Nephron (organoid): ENCODE measurements around the gene DENND6B.
A peak's percentile ranks its signal among the peaks of the same experiment; 100 is the strongest.

ENCODE experiments used
- H3K27ac Mint-ChIP-seq, 3 experiments: 2 replicates each; pipeline ENCODE4 v1.8.0; 2020; ENCODE audit warnings: mixed read lengths in 3 of 3, mild to moderate bottlenecking in 2 of 3, moderate library complexity in 1 of 3
- H3K27me3 Mint-ChIP-seq: 2 replicates; pipeline ENCODE4 v1.8.0; 2021; ENCODE audit warnings: low read depth, mild to moderate bottlenecking, moderate library complexity, mixed read lengths
- H3K36me3 Mint-ChIP-seq: 2 replicates; pipeline ENCODE4 v1.8.0; 2020; ENCODE audit warnings: low read depth, mixed read lengths
- H3K4me1 Mint-ChIP-seq: 2 replicates; pipeline ENCODE4 v1.8.0; 2020; ENCODE audit warnings: mixed read lengths
- H3K4me3 Mint-ChIP-seq, 3 experiments: 2 replicates each; pipeline ENCODE4 v1.8.0; 2020; ENCODE audit warnings: mild to moderate bottlenecking in 3 of 3, mixed read lengths in 3 of 3, moderate library complexity in 2 of 3
- H3K9me3 Mint-ChIP-seq: 2 replicates; pipeline ENCODE4 v1.8.0; 2020; ENCODE audit warnings: mixed read lengths
- TF ChIP-seq, protein P1 (sequence below), 3 experiments: fragments of 200-600 bp; sonication (generic); IDR thresholded peaks; one replicate each; pipeline ENCODE4 v1.5.0; 2021; ENCODE audit warnings: antibody characterized with exemption in 3 of 3; ENCODE audit not compliant: unreplicated experiment in 3 of 3

DENND6B gene

GRCh38 chr22:50317178-50317577 lies 9.6 kb downstream of the DENND6B start:
- Mint-ChIP-seq H3K27ac (no peak overlapping the region), H3K9me3 (no peaks in the 10 kb centered on the region), H3K4me1 (no peaks in the 10 kb centered on the region)

DNA sequence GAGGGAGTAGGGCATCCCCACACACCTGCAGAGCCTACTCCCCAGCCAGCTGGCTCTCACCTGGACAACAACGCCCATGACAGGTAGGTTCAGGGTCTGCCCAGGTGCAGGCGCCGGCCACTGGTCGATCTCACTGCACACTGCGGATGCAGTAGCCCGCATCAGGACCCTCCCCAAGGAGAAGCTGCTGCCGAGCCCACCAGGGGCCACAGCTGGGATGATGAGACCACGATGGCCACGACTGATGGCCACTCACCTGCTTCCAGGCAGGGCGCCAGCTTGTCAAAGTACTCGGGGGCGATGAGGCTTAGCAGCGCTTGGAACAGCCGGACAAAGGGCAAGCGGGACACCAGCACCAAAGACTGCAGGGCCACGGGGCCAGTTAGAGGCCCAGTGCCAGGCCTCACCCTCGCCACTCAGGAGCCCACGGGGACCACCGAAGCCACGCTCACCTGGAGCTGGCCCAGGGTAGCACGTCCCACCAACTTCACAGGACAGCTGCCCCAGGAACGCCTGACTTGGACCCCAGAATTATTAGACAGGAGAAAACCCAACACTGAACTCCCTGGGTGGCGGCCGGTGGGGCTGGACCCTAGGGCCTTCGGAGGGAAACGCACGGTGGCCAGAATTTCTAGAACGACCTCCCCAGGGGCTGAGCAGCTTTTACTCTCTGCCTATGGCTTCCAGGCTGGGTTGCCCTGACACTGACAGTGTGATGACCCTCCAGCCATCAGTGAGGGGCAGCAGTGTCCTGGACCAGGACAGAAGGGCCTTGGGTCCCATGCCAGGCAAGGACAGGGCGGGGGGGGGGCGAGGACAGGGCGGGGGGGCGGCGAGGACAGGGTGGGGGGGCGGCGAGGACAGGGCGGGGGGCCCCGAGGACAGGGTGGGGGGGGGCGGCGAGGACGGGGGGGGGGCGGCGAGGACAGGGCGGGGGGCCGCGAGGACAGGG lies 10.4 kb downstream of the DENND6B start:
- Mint-ChIP-seq H3K4me1 (no peaks in the 10 kb centered on the region), H3K9me3 (no peaks in the 10 kb centered on the region), H3K4me3 (no peak overlapping the region), H3K27me3 (peaks cover 6% of the 10 kb centered on the region), H3K27ac (no peak overlapping the region), H3K36me3 (no peaks in the 10 kb centered on the region)
- TF ChIP-seq, protein P1, sequence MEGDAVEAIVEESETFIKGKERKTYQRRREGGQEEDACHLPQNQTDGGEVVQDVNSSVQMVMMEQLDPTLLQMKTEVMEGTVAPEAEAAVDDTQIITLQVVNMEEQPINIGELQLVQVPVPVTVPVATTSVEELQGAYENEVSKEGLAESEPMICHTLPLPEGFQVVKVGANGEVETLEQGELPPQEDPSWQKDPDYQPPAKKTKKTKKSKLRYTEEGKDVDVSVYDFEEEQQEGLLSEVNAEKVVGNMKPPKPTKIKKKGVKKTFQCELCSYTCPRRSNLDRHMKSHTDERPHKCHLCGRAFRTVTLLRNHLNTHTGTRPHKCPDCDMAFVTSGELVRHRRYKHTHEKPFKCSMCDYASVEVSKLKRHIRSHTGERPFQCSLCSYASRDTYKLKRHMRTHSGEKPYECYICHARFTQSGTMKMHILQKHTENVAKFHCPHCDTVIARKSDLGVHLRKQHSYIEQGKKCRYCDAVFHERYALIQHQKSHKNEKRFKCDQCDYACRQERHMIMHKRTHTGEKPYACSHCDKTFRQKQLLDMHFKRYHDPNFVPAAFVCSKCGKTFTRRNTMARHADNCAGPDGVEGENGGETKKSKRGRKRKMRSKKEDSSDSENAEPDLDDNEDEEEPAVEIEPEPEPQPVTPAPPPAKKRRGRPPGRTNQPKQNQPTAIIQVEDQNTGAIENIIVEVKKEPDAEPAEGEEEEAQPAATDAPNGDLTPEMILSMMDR (IDR thresholded peaks at IDR 0.05; ENCODE audit: unreplicated experiment in 3 of 3), result no peak

More at GRCh38 chr22:50317178-50317577, 9.6 kb downstream of the DENND6B start:
- Mint-ChIP-seq H3K36me3 (no peaks in the 10 kb centered on the region), H3K4me3 (no peak overlapping the region), H3K27me3 (peaks cover 6% of the 10 kb centered on the region)
- TF ChIP-seq, protein P1 (IDR thresholded peaks at IDR 0.05; ENCODE audit: unreplicated experiment in 3 of 3), result no peak

GRCh38 chr22:50315289-50316113 lies 11.3 kb downstream of the DENND6B start:
- no peaks in the 10 kb centered on the region for H3K4me1 Mint-ChIP-seq
- no peak overlapping the region for H3K4me3 Mint-ChIP-seq
- peak overlapping the region in 2 of 3 experiments; percentile 16 to 34 for H3K27ac Mint-ChIP-seq
- TF ChIP-seq, protein P1 (IDR thresholded peaks at IDR 0.05; ENCODE audit: unreplicated experiment in 3 of 3), result no peak
- H3K9me3 Mint-ChIP-seq, result no peaks in the 10 kb centered on the region
- no peaks in the 10 kb centered on the region for H3K36me3 Mint-ChIP-seq
- H3K27me3 Mint-ChIP-seq, result peaks cover 6% of the 10 kb centered on the region

DNA sequence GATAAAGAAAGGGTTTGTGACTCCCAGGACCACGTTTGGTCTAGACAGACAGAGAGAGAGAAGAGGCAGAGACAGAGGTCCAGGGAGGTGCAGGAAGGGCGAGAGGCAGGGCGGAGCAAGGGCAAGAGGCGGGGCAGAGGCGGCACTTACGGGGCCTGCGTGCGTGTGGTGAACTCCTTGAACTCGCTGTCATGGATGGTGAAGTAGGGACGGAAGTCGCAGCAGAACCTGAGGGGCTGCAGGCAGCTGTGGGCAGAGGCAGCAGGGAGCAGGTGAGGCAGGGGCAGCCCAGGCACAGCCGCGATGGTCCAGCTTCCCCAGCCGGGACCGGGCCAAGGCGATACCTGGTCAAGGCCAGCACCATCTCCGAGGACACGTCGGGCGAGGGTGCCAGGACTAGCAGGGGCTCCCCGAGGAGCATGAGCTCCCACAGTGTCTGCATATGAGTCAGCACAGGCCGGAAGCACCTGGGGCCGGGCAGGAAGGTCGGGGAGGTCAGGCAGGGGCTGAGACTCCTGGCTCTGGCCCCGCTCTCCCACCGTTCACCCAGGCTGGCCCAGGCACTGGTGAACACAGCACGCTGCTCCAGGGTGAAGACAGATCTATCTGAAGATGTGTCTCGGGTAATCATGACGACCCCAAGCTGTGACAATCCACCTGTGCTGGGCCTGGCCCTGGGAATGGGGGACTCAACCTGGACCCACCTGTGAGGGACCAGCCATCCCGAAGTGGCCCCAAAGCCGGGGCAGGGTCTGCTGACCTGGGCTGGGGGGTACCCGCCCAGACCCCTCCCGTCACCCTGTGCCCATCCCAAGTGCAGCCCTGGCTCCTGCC lies 12.1 kb downstream of the DENND6B start:
- no peaks in the 10 kb centered on the region for H3K36me3 Mint-ChIP-seq
- no peak overlapping the region for H3K4me3 Mint-ChIP-seq
- peaks cover 6% of the 10 kb centered on the region for H3K27me3 Mint-ChIP-seq
- H3K4me1 Mint-ChIP-seq, result no peaks in the 10 kb centered on the region
- no peaks in the 10 kb centered on the region for H3K9me3 Mint-ChIP-seq
- H3K27ac Mint-ChIP-seq, result no peak overlapping the region
- TF ChIP-seq, protein P1 (IDR thresholded peaks at IDR 0.05; ENCODE audit: unreplicated experiment in 3 of 3), result no peak

GRCh38 chr22:50314081-50314454 lies 12.7 kb downstream of the DENND6B start:
- no peak overlapping the region for H3K27ac Mint-ChIP-seq
- H3K4me1 Mint-ChIP-seq, result peaks cover under 1% of the 10 kb centered on the region
- H3K9me3 Mint-ChIP-seq, result no peaks in the 10 kb centered on the region
- no peak overlapping the region for H3K4me3 Mint-ChIP-seq
- H3K27me3 Mint-ChIP-seq, result peaks cover 6% of the 10 kb centered on the region
- TF ChIP-seq, protein P1 (IDR thresholded peaks at IDR 0.05; ENCODE audit: unreplicated experiment in 3 of 3), result no peak
- H3K36me3 Mint-ChIP-seq, result no peaks in the 10 kb centered on the region
